GM12878 (cell line): ENCODE measurements around the gene PEX16.

Source experiments
- JUND ChIP-seq: IDR thresholded peaks from 2 replicates; pipeline ENCODE4 v1.6.1; 2012; ENCODE audit warnings: low read depth, mild to moderate bottlenecking, low read length, improper control_type of control experiment, moderate library complexity
- SP1 ChIP-seq: IDR thresholded peaks from one replicate; pipeline ENCODE4 v1.6.1; 2011; ENCODE audit warnings: low read depth, low read length
- SRF ChIP-seq, 2 experiments: IDR thresholded peaks; 2 replicates each; pipeline ENCODE4 v1.6.1; 2011; ENCODE audit warnings: low read depth in 2 of 2, low read length in 2 of 2, mild to moderate bottlenecking in 1 of 2, moderate library complexity in 1 of 2
- TARDBP ChIP-seq: IDR thresholded peaks from 2 replicates; pipeline ENCODE4 v1.6.1; 2016; ENCODE audit warnings: borderline replicate concordance

DNA sequence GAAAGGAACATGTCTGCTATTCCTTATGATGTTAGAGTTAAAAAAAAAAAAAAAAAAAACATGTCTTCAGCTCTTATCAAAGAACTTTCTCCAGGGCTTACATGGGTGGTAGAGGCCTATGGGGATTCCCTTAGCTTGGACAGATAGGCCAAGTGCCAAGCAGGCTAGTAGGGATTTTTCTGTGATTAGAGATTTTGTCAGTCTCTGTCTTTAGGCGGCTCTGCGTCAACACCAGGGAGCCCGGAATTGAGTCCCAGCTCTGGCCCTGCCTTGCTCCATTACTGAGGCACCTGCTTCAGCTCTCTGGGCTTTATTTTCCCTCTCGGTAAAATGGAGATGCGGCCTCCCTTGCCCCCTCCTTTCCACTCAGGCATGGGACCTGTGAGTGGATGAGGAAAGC lies 57.3 kb downstream of the PEX16 start:
- TF ChIP-seq SP1 = no peak
- TF ChIP-seq SRF (IDR thresholded peaks at IDR 0.05; ENCODE audit: low read depth in 2 of 2, low read length in 2 of 2) = no peak
- TF ChIP-seq JUND = no peak
- TF ChIP-seq TARDBP = no peak
